ENCODE data around the gene CACHD1. TPM values are rescaled to one million over a fixed set of nuclear protein-coding genes. Genes with fewer than 3 reads are reported as not detected.

The CACHD1 gene
- polyA plus RNA-seq, 1 donor from 2014 or later, result 12.7 TPM

GRCh38 chr1:64693406-64693805 is 223.5 kb downstream of the CACHD1 start:
- H3K4me3 ChIP-seq (ENCODE audit: low read length), result no peak overlapping the region
- no peaks in the 10 kb centered on the region for H4K20me1 ChIP-seq (ENCODE audit: insufficient read depth)
- no peak overlapping the region for H3K4me2 ChIP-seq (ENCODE audit: low read length)
- H3K9me2 ChIP-seq (ENCODE audit: insufficient read depth, low read length), result no peaks in the 10 kb centered on the region
- no peaks in the 10 kb centered on the region for H3K9me3 ChIP-seq (ENCODE audit: low read length)
- no peaks in the 10 kb centered on the region for H3K27me3 ChIP-seq (ENCODE audit: insufficient read depth, low read depth, low read length)
- H3F3A ChIP-seq (ENCODE audit: insufficient read depth, low read length, poor library complexity, severe bottlenecking), result no peaks in the 10 kb centered on the region
- H3K79me2 ChIP-seq (replicated peaks; ENCODE audit: insufficient read depth, low read length), result no peaks in the 10 kb centered on the region
- H3K9ac ChIP-seq (ENCODE audit: low read length), result no peak overlapping the region
- H3K27ac ChIP-seq (ENCODE audit: low read length), result no peak overlapping the region
- TF ChIP-seq, protein P1, sequence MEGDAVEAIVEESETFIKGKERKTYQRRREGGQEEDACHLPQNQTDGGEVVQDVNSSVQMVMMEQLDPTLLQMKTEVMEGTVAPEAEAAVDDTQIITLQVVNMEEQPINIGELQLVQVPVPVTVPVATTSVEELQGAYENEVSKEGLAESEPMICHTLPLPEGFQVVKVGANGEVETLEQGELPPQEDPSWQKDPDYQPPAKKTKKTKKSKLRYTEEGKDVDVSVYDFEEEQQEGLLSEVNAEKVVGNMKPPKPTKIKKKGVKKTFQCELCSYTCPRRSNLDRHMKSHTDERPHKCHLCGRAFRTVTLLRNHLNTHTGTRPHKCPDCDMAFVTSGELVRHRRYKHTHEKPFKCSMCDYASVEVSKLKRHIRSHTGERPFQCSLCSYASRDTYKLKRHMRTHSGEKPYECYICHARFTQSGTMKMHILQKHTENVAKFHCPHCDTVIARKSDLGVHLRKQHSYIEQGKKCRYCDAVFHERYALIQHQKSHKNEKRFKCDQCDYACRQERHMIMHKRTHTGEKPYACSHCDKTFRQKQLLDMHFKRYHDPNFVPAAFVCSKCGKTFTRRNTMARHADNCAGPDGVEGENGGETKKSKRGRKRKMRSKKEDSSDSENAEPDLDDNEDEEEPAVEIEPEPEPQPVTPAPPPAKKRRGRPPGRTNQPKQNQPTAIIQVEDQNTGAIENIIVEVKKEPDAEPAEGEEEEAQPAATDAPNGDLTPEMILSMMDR (IDR thresholded peaks at IDR 0.05; ENCODE audit: poor library complexity, severe bottlenecking), result no peak
- no peak for TF ChIP-seq EZH2 (IDR thresholded peaks at IDR 0.05; ENCODE audit: borderline replicate concordance, insufficient read depth, low read length, poor library complexity, severe bottlenecking)
- TF ChIP-seq REST (IDR thresholded peaks at IDR 0.05; ENCODE audit: borderline replicate concordance), result no peak
- no peak for TF ChIP-seq MXI1 (conservative IDR thresholded peaks at IDR 0.05; ENCODE audit: poor library complexity, severe bottlenecking)
- TF ChIP-seq RAD21 (conservative IDR thresholded peaks at IDR 0.05), result no peak
- TF ChIP-seq EP300 (conservative IDR thresholded peaks at IDR 0.05; ENCODE audit: poor library complexity, severe bottlenecking), result no peak
- TF ChIP-seq SMC3 (conservative IDR thresholded peaks at IDR 0.05; ENCODE audit: poor library complexity), result no peak
- TF ChIP-seq POLR2AphosphoS5 (IDR thresholded peaks at IDR 0.05), result no peak
- TF ChIP-seq TAF1 (IDR thresholded peaks at IDR 0.05; ENCODE audit: low read depth), result no peak
- H3K36me3 ChIP-seq (ENCODE audit: insufficient read depth, low read length), result peaks cover 6% of the 10 kb centered on the region
- H2AFZ ChIP-seq (ENCODE audit: low read depth, low read length), result no peak overlapping the region

- no peak overlapping the region for H3K9ac ChIP-seq (ENCODE audit: low read length)
- no peaks in the 10 kb centered on the region for H3K36me3 ChIP-seq (ENCODE audit: insufficient read depth, low read length)
- H3K27me3 ChIP-seq (ENCODE audit: insufficient read depth, low read depth, low read length), result no peaks in the 10 kb centered on the region
- H3K4me3 ChIP-seq (ENCODE audit: low read length), result no peak overlapping the region
- H3F3A ChIP-seq (ENCODE audit: insufficient read depth, low read length, poor library complexity, severe bottlenecking), result no peaks in the 10 kb centered on the region
- H3K4me2 ChIP-seq (ENCODE audit: low read length), result no peak overlapping the region
- TF ChIP-seq REST (IDR thresholded peaks at IDR 0.05; ENCODE audit: borderline replicate concordance), result no peak
- H3K9me3 ChIP-seq (ENCODE audit: low read length), result no peaks in the 10 kb centered on the region
- no peaks in the 10 kb centered on the region for H3K9me2 ChIP-seq (ENCODE audit: insufficient read depth, low read length)
- no peak overlapping the region for H3K27ac ChIP-seq (ENCODE audit: low read length)
- H3K79me2 ChIP-seq (replicated peaks; ENCODE audit: insufficient read depth, low read length), result no peaks in the 10 kb centered on the region
- no peaks in the 10 kb centered on the region for H4K20me1 ChIP-seq (ENCODE audit: insufficient read depth)
- H2AFZ ChIP-seq (ENCODE audit: low read depth, low read length), result no peak overlapping the region
Observed at GRCh38 chr1:64696879-64697278, 226.9 kb downstream of the CACHD1 start.

All from neural cell (in vitro differentiated cells).